Dendritic cell treated with granulocyte-macrophage colony-stimulating factor and Interleukin-4, amounts not matched to agents 40 ng/mL and 50 ng/mL, for 4 days (primary cell): Measurements from ENCODE around the gene STX7.

ENCODE experiments used
- H3K27ac Mint-ChIP-seq: one replicate; pipeline ENCODE4 v1.8.0; 2022; ENCODE audit warnings: mild to moderate bottlenecking, mixed read lengths
- H3K27me3 Mint-ChIP-seq: one replicate; pipeline ENCODE4 v1.8.0; 2022; ENCODE audit warnings: mild to moderate bottlenecking, mixed read lengths
- H3K36me3 Mint-ChIP-seq: one replicate; pipeline ENCODE4 v1.8.0; 2022; ENCODE audit warnings: low read depth, mixed read lengths
- H3K4me1 Mint-ChIP-seq: one replicate; pipeline ENCODE4 v1.8.0; 2022; ENCODE audit warnings: low read depth, mixed read lengths
- H3K4me3 Mint-ChIP-seq: one replicate; pipeline ENCODE4 v1.8.0; 2022; ENCODE audit warnings: mild to moderate bottlenecking, moderate library complexity, mixed read lengths
- H3K9me3 Mint-ChIP-seq: one replicate; pipeline ENCODE4 v1.8.0; 2022; ENCODE audit warnings: mixed read lengths
- intact Hi-C: fragments of 100-400 bp; cut with micrococcal nuclease; formaldehyde crosslinking; loops from one replicate; pipeline ENCODE4 v1.15.0; 2022

The STX7 gene

GRCh38 chr6:132496519-132497180 is 16.3 kb downstream of the STX7 start:
- intact Hi-C loops: no loop called here
- peaks cover 55% of the 10 kb centered on the region for H3K4me1 Mint-ChIP-seq
- no peak overlapping the region for H3K4me3 Mint-ChIP-seq
- peaks cover 60% of the 10 kb centered on the region for H3K36me3 Mint-ChIP-seq
- H3K9me3 Mint-ChIP-seq: no peaks in the 10 kb centered on the region
- no peaks in the 10 kb centered on the region for H3K27me3 Mint-ChIP-seq
- no peak overlapping the region for H3K27ac Mint-ChIP-seq

DNA sequence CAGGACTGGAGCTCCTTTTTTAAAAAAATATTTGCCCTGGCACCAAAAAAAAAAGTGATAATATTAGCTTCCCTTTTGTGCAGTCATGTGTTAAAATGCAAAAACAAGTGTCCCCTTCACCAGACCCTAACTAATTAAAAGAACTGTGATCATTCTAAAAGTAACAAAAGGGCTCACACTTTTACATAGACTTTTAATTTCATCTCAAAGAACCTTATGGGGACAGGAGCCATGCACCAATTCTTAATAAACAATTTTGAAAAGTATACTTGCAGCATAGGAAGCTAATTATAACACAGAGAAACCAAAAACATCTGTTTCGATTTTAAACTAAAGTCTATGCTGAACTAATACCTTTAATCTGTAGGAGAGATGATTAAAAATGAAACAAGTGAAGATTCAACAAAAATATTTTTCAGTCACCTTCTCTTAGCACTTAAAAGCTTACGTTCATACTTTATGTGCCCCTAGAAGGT is 17.3 kb downstream of the STX7 start:
- Mint-ChIP-seq H3K27ac (no peak overlapping the region), H3K27me3 (no peaks in the 10 kb centered on the region), H3K4me1 (peaks cover 45% of the 10 kb centered on the region), H3K4me3 (no peak overlapping the region), H3K9me3 (no peaks in the 10 kb centered on the region), H3K36me3 (peaks cover 50% of the 10 kb centered on the region)
- intact Hi-C loops: no loop called here

GRCh38 chr6:132494954-132495353 is 18.0 kb downstream of the STX7 start:
- intact Hi-C loops: no loop called here
- H3K4me3 Mint-ChIP-seq: no peak overlapping the region

GRCh38 chr6:132491881-132492280 is 21.0 kb downstream of the STX7 start:
- H3K36me3 Mint-ChIP-seq: peaks cover 42% of the 10 kb centered on the region
- no peaks in the 10 kb centered on the region for H3K9me3 Mint-ChIP-seq
- no peak overlapping the region for H3K27ac Mint-ChIP-seq
- peaks cover 25% of the 10 kb centered on the region for H3K4me1 Mint-ChIP-seq
- H3K4me3 Mint-ChIP-seq: no peak overlapping the region
- intact Hi-C loops: loop anchor here (2.0 kb wide), 1 partner anchor 19 kb away; no protein-coding TSS in a partner anchor
- H3K27me3 Mint-ChIP-seq: no peaks in the 10 kb centered on the region

More at GRCh38 chr6:132494954-132495353, 18.0 kb downstream of the STX7 start:
- no peaks in the 10 kb centered on the region for H3K27me3 Mint-ChIP-seq
- H3K36me3 Mint-ChIP-seq: peaks cover 43% of the 10 kb centered on the region
- H3K27ac Mint-ChIP-seq: no peak overlapping the region
- H3K4me1 Mint-ChIP-seq: peaks cover 38% of the 10 kb centered on the region
- no peaks in the 10 kb centered on the region for H3K9me3 Mint-ChIP-seq

DNA sequence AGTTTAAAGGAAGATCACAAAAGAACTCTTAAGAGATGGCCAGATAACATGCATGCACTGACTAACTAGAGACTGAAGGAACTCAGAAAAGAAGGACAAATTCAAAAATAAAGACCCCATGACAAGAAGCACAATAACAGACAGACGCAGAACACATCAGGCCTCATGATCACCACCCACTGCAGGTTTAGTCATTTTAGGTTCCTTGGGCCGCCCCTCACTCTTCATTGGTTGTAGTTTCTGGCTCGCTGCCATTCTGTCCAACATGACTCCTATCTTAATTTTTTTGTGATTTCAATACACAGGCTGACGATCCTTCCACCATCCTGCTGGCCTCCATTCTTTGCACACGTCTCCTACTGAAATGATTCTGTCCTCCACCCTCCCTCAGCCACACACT is 21.6 kb downstream of the STX7 start:
- intact Hi-C loops: loop anchor here (2.0 kb wide), 1 partner anchor 19 kb away; no protein-coding TSS in a partner anchor
- H3K27me3 Mint-ChIP-seq: no peaks in the 10 kb centered on the region
- peaks cover 48% of the 10 kb centered on the region for H3K36me3 Mint-ChIP-seq
- no peak overlapping the region for H3K4me3 Mint-ChIP-seq
- no peaks in the 10 kb centered on the region for H3K9me3 Mint-ChIP-seq
- no peak overlapping the region for H3K27ac Mint-ChIP-seq
- peaks cover 25% of the 10 kb centered on the region for H3K4me1 Mint-ChIP-seq

DNA sequence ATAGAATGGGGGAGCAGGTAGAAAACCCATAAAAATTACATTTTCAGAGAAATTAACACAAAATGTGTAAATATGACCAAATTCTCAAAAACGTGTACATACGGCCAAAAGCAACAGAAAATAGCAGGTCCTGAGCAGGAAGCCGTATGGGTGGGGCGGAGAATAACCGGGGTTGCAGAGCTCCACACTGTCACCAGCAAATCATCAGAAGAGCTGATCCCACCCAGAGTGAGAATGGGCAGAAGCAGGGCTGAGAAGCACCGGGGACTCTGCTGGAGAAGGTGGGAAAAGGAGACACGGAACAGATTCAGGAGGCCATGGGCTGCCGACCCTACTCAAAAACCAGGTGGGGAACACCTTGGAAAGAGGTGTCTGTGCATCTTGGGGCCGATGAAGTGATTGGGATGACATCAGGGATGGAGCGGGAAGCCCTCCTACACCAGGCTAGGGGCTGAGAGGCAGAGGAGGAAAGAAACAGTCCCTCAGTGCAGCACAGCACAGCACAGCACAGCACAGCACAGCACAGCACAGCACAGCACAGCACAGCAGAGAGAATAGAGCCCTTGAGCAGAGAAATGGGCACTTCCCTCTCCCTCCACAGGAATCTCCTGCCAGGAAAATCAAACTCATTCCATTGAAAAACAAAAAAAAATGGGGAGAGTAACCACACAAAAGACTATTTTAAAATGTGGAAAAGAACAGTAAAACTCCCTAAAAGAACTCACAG is 22.3 kb downstream of the STX7 start:
- Mint-ChIP-seq H3K4me3 (no peak overlapping the region), H3K27ac (no peak overlapping the region), H3K4me1 (peaks cover 25% of the 10 kb centered on the region), H3K36me3 (peaks cover 50% of the 10 kb centered on the region), H3K27me3 (no peaks in the 10 kb centered on the region), H3K9me3 (no peaks in the 10 kb centered on the region)
- intact Hi-C loops: loop anchor here (2.0 kb wide), 1 partner anchor 20 kb away; no protein-coding TSS in a partner anchor

GRCh38 chr6:132490024-132490423 is 22.9 kb downstream of the STX7 start:
- no peak overlapping the region for H3K4me3 Mint-ChIP-seq
- peaks cover 55% of the 10 kb centered on the region for H3K36me3 Mint-ChIP-seq
- H3K27me3 Mint-ChIP-seq: no peaks in the 10 kb centered on the region
- no peak overlapping the region for H3K27ac Mint-ChIP-seq
- H3K4me1 Mint-ChIP-seq: peaks cover 22% of the 10 kb centered on the region
- intact Hi-C loops: loop anchor here (2.0 kb wide), 1 partner anchor 21 kb away; no protein-coding TSS in a partner anchor
- no peaks in the 10 kb centered on the region for H3K9me3 Mint-ChIP-seq

GRCh38 chr6:132489376-132489775 is 23.5 kb downstream of the STX7 start:
- intact Hi-C loops: no loop called here
- no peak overlapping the region for H3K27ac Mint-ChIP-seq
- H3K27me3 Mint-ChIP-seq: no peaks in the 10 kb centered on the region
- peaks cover 16% of the 10 kb centered on the region for H3K4me1 Mint-ChIP-seq
- no peaks in the 10 kb centered on the region for H3K9me3 Mint-ChIP-seq
- H3K4me3 Mint-ChIP-seq: no peak overlapping the region
- peaks cover 49% of the 10 kb centered on the region for H3K36me3 Mint-ChIP-seq

DNA sequence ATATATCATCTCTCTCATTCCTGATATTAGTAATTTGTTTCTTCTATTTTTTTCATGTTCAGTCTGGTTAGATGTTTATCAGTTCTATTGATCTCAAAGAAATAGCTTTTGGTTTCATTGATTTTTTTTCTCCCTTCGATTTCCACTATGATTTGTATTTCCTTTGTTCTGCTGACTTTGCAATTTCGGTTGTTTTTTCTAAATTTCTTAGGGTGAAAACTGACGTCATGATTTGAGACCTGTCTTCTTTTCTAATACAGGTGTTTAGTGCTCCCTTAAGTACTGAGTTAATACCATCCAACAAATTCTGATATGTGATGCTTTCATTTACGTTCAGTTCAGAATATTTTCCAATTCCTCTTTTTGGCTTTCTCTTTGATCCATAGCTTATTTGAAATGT is 25.2 kb downstream of the STX7 start:
- Mint-ChIP-seq H3K4me1 (peaks cover 13% of the 10 kb centered on the region), H3K36me3 (peaks cover 43% of the 10 kb centered on the region), H3K27me3 (no peaks in the 10 kb centered on the region), H3K4me3 (no peak overlapping the region), H3K9me3 (no peaks in the 10 kb centered on the region), H3K27ac (no peak overlapping the region)
- intact Hi-C loops: no loop called here

DNA sequence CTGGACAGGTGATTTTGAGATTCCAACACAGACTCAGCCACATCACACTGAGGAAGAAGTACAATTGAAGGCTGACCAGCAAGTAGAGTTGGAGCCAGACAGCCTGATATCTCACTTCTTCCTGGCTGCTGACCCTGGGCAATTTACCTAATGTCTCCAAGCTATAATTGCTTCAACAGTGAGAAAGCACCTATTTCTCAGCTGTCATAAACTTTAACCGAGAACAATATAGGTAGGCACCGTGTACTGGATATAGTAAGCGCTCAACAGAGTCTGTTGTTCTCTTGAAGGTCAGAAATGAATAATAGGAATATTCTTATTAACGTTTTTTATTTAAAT is 28.3 kb downstream of the STX7 start:
- Mint-ChIP-seq H3K4me3 (no peak overlapping the region), H3K9me3 (no peaks in the 10 kb centered on the region), H3K36me3 (peaks cover 70% of the 10 kb centered on the region), H3K4me1 (peaks cover 24% of the 10 kb centered on the region), H3K27me3 (no peaks in the 10 kb centered on the region), H3K27ac (no peak overlapping the region)
- intact Hi-C loops: loop anchor here (1.0 kb wide), 1 partner anchor 205 kb away; no protein-coding TSS in a partner anchor

- Mint-ChIP-seq H3K27me3 (no peaks in the 10 kb centered on the region), H3K27ac (no peak overlapping the region), H3K9me3 (no peaks in the 10 kb centered on the region), H3K4me1 (peaks cover 24% of the 10 kb centered on the region), H3K4me3 (no peak overlapping the region), H3K36me3 (peaks cover 71% of the 10 kb centered on the region)
- intact Hi-C loops: loop anchor here (1.0 kb wide), 2 partner anchors 184 to 205 kb away; no protein-coding TSS in a partner anchor
Measured at GRCh38 chr6:132483779-132484679, 28.9 kb downstream of the STX7 start.

- intact Hi-C loops: no loop called here
- Mint-ChIP-seq H3K4me1 (peaks cover 16% of the 10 kb centered on the region), H3K36me3 (peaks cover 56% of the 10 kb centered on the region)
Measured at GRCh38 chr6:132482581-132482980, 30.3 kb downstream of the STX7 start.

GRCh38 chr6:132481189-132481588 is 31.7 kb downstream of the STX7 start:
- Mint-ChIP-seq H3K36me3 (peaks cover 43% of the 10 kb centered on the region), H3K27ac (no peak overlapping the region), H3K27me3 (no peaks in the 10 kb centered on the region), H3K4me3 (no peak overlapping the region), H3K4me1 (peaks cover 16% of the 10 kb centered on the region), H3K9me3 (no peaks in the 10 kb centered on the region)
- intact Hi-C loops: no loop called here

More at GRCh38 chr6:132482581-132482980, 30.3 kb downstream of the STX7 start:
- H3K27ac Mint-ChIP-seq: no peak overlapping the region
- no peaks in the 10 kb centered on the region for H3K9me3 Mint-ChIP-seq
- no peak overlapping the region for H3K4me3 Mint-ChIP-seq
- no peaks in the 10 kb centered on the region for H3K27me3 Mint-ChIP-seq
